ENCODE data around the gene TMEM119.
"Not testable (repeated sequence)": the region's sequence is repeated elsewhere in the genome, so short reads cannot be mapped to it uniquely, and the experiment has no call there.

Gene TMEM119

DNA sequence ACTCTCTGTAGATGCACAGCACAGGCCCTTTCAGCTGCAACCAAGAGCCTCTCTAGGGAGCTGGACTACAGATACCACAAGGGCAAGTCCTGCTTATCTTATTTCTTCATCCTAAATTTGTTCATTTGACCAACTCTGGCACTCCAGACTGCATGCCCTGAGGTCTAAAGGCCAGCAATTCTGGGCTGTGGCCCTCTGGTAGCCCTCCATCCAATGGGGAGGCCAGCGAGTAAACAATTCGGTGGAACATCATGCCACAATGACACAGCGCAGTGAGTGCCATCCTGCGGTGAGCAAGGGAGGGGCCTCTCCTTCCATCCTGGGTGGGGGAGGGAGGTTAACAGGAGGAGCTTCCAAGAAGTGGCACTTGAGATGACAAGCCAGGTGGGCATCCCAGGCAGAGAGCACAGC is 36.5 kb upstream of the TMEM119 start:
- no peak for DNase-seq

DNA sequence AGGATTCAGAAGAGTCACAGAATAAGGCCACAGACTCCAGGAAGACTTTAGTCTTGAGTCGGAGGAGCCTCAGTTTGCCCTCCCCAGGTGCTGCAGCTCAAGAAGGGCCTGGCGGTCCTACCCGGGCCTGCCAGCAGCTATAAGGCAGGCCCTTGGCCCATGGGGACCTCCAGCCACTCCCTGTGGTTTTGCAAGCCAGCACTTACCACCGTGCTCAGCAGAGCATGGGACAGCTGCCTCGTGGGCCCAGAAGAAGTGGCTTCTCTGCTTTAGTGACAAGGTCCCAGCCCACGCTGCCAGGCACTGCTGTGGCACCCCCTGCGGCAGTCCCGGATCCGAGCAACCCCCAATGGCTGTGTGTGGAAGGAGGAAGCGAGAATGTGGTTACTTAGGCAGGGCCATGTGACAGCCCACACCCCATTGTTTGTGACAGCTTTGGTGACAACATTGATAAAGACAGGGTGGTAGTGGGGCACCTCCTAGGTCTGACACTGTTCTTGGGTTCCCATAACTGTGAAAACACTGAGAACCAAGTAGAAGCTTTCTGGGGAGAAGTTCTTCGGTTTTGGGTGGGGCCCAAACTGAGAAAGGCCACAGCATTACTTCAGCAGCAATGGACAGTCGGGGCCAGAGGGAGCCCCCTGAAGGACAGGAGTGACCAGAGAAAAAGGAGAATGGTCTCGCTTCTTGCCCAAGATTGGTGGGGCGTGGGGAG is 35.8 kb upstream of the TMEM119 start, which contains the start of gene SELPLG:
Gene SELPLG (minus strand): TSS at position 361 of the 715 bp plus-strand sequence. CDS start 9,587 bp downstream, outside the sequence.
- peak; percentile 69 for DNase-seq

DNA sequence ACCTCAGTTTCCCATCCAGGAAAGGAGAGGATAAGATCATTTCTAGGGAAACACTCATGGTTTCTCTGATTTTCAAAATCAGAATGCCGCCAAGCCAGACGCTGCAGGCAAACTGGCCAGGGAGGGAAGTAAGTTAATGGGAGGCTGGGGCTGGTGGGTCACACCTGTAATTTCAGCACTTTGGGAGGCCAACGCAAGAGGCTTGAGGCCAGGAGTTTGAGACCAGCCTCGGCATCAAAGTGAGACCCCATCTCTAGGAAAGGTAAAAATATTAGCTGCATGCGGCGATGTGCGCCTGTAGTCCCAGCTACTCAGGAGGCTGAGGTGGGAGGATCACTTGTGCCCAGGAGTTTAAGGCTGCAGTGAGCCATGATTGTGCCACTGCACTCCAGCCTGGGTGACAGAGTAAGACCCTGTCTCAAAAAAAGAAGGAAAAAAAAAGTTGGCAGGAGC is 35.2 kb upstream of the TMEM119 start:
- DNase-seq = no peak

DNA sequence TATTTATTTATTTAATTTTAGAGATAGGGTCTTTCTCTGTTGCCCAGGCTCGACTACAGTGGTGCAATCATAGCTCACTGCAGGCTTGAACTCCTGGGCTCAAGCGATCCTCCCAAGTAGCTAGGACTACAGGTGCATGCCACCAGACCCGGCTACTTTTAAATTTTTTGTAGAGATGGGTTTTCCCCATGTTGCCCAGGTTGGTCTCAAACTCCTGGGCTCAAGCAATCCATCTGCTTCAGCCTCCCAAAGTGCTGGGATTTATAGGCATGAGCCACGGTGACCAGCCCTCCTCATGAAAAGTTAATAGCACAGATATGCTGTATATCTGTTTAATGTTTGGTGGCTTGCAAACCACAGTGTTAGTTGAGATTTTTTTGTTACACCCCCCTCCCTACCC is 33.4 kb upstream of the TMEM119 start:
- DNase-seq = not testable (repeated sequence)

- DNase-seq = no peak
These were observed 32.8 kb upstream of the TMEM119 start for GRCh38 chr12:108630481-108631207.

DNA sequence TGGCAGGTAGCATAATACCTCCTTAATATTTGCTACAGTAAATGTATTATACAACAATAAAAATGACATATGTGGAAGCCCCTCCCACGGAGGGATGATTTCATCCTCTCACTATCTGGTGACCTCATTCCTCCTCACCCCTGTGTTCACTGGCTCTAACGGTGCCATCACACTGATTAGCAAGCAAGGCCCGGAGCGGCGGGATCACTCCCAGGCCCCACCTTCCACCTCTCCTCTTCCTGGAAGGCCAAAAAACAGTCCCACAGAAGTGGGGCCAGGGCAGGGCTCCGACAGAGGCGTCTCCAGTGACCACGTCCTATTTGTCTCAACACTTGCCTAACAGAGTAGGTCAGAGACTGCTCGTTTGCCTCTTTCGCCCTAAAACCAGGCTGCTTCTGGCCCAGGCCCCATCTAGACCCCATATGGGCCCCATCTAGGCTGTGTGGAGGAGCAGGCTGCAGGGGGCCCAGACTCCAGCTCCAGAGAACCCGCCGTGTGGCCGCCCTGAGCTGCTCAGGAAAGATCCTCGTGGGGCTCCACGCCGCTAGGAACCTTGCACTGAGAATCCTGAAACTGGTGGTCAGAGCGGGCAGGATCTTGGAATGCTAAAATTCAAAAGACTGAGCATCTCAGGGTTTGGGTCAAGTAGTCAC is 32.1 kb upstream of the TMEM119 start:
- DNase-seq = peak; percentile 34

DNA sequence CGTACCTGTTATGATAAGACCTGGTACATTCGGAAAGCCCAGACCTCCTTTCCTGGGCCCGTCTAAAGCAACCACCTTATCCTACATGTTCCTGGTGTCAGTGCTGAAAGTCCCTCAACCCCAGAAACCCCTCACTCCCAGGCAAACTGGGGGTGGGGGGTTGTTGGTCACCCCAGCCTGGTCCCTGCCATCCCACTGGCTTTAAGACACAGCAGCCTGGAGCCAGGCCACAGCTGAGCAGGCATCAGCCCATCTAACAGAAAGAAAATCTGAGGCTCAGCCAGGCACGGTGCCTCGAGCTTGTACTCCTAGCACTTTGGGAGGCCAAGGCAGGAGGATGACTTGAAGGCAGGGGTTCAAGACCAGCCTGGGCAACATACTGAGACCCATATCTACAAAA is 31.3 kb upstream of the TMEM119 start:
- no peak for DNase-seq

DNA sequence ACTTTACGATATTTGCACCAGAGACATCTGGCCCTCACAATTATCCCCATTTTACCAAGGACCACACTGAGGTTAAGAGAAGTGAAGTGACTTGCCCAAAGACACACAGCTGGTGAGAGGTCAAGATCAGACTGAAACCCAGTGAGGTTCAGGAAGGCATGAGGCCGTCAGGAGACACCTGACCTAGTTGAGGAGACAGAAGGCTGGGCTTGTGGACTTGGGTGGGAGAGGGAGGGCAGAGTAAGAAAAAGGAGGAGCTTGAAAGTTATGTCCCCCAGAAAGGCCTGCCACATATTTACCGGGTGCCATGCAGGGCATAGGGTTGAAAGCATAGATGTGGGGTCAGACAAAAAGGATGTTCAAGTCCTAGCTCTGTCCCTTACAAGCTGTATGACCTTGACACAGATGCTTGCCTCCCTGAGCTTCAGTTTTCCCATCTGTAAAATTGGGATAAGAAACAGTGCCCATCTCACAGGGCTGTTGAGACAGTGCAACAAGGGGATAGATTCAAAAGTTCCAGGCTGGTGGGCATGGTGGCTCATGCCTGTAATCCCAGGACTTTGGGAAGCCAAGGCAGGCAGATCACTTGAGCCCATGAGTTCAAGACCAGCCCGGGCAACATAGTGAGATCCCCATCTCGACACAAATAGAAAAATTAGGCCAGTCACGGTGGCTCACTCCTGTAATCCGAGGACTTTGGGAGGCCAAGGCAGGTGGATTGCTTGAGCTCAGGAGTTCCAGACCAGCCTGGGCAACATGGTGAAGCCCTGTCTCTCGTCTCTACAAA is 29.4 kb upstream of the TMEM119 start:
- no peak for DNase-seq

DNA sequence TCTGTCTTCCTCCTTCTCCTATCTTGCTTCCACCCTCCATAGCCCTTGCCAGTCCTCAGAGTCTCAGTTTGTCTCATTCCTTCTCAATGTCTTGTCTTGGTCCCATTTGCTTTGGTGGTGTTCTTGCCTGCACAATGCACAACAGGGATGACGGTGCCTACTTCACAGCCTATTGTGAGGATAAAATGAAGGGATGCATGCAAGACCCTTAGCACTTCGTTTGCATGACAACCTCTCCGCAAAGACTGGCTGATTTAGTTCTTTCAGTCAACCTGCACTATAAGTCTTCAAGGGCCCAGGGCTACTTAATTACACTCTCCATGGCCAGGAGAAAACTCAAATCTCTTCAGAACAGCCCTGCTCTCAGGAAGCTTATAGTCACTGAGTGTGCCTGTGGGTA is 27.3 kb upstream of the TMEM119 start:
- DNase-seq = no peak

GRCh38 chr12:108623577-108623976 is 25.7 kb upstream of the TMEM119 start:
- no peak for DNase-seq

- DNase-seq = no peak
These were observed 25.1 kb upstream of the TMEM119 start for GRCh38 chr12:108622921-108623514.

DNA sequence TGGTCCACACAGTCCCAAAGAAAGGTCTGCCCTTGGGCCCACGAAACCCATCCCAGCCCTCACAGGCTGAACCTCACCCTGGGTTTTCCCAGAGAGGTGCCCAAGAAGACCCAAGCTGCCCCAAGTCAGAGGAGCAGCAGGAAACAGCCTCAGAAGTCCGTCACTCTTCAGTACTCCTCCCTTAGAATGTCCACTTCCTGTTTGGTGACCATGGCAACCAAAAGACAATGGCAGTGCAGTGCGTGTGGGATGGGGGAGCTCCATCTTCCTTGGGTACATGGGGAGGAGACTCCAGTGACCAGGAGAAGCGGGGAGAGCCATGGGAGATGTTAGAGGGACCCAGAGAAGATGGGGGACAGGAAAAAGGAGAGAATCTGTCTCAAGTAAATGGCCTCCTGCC is 24.5 kb upstream of the TMEM119 start:
- no peak for DNase-seq

- DNase-seq = no peak
These were observed 23.3 kb upstream of the TMEM119 start for GRCh38 chr12:108621161-108621560.

- no peak for DNase-seq
These were observed 22.5 kb upstream of the TMEM119 start for GRCh38 chr12:108620236-108620879.

GRCh38 chr12:108619369-108620160 is 21.7 kb upstream of the TMEM119 start:
- DNase-seq = no peak

DNA sequence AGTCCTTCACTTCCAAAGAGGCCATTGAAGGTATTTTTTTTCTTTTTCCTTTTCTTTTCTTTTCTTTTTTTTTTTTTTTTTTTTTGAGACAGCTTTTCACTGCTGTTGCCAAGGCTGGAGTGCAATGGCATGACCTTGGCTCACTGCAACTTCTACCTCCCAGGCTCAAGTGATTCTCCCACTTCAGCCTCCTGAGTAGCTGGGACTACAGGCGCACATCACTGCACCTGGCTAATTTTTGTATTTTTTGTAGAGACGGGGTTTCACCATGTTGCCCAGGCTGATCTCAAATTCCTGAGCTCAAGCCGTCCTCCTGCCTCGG is 21.0 kb upstream of the TMEM119 start:
- not testable (repeated sequence) for DNase-seq

DNA sequence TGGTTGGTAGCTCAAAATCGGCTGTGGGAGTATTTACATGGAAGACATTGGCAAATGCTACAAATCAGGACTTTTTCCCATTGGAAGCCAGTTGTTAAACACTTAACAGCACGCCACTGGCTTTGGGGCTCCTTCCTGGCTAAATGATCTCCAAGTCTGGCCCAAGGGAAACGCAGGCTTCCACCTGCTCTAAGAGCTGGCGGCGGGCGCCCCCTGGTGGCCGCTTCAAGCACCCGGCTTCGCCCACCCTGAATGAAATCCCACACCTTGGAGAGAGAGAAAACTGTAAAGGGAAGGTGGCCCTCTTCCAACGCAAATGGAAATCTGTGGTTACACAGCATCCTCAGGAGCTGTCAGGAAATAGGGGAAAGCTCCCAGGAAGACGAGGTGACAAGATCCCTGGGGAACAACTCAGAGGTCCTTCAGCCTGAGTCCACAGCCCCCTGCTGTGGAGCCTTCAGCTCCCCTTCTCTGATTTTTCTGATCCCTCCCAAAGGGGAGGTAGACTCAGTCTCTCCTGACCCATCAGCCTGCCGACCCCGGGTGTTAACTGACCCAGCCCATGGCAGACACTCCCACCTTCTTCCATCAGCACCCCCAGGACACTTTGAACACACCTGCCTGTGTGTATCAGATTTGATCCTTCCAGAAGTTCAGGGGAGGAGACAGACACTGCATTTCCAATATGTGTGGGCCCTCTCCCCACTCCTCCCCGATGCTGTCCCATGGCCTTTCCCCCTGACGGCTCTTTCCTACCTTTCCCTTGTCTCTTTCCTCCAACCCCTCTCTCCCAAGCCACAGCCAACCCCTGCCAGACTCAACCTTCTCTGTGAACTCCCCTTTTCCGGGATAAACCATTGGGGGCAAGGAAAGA is 20.4 kb upstream of the TMEM119 start:
- DNase-seq = peak; percentile 57

DNA sequence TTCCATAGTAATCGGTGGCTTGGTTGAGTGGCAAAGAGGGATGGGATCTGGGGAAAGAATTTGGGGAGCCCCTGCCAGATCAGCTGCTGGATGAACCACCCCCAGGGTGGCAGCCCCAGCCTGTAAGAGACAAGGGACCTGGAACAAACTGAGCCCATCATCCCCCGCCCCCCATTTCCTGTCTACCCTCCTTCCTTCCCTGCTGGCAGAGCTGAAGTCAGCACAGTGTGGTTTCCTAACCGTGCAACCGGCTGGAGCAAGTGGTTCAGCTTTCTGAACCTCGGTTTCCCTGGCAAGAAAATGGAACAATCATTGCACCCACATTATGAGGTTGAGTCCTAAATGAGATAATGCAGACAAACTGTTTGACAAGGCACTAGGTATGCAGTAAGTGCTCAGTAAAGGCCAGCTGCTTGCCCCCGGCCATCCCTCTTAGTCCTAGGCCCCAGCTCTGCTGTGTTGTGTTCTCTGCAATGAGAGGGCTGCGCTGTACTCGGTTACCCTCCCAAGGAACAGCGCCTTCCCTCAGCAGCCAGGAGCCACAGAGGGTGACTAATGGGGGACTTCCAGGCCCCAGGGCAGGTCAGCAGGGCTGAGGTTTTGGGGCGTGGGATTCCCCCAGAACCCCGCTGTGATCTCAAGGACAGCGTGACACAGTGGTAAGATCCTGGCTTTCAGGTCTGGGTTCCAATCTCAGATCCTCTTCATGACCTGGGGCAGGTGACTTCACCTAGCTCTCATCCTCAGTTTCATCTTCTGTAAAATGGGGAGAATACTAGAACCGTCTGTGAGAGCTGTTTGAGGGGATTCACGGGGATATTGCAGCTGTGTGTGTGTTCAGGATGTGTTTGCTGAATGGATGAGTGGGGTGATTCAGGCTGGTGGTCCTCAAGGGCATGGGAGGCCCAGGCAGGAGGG is 19.3 kb upstream of the TMEM119 start:
- DNase-seq = peak; percentile 44

DNA sequence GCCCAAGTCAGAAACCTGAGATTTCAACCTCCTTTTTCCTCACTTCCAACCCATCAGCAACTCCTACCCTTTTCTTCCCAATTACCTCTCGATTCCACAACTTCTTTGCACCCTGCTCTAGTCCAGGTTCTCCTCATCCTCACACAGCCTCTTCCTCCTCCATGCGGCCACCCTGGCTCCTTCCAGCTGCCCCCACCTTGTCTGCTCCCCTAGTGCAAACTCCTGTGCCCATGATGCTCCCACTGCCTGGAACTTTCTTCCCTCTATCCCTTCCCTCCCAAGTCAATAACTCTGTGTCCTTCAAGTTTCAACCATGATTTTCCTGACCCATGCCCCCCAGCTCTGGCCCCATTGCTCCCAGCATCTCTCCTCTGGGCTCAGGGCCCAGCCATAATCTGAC is 18.5 kb upstream of the TMEM119 start:
- no peak for DNase-seq

Measured in activated gamma-delta T cell (primary cell).